WERI-Rb-1 (cell line): ENCODE data around the gene SPRED2.
"Not testable (repeated sequence)": the region's sequence is repeated elsewhere in the genome, so short reads cannot be mapped to it uniquely, and the experiment has no call there.

ENCODE experiments used
- DNase-seq: peaks from one replicate; pipeline ENCODE4 v3.0.0-alpha.2; 2020
- H3K27ac ChIP-seq: fragments of 250-450 bp; sonication (Bioruptor Pico); 2 replicates; pipeline ENCODE4 v1.5.1; 2020; ENCODE audit warnings: mild to moderate bottlenecking, moderate library complexity
- H3K27me3 ChIP-seq: fragments of 250-450 bp; sonication (Bioruptor Pico); 2 replicates; pipeline ENCODE4 v1.5.1; 2021; ENCODE audit warnings: mild to moderate bottlenecking, low read depth, moderate library complexity; ENCODE audit not compliant: insufficient read depth, severe bottlenecking
- H3K36me3 ChIP-seq: fragments of 250-450 bp; sonication (Bioruptor Pico); 2 replicates; pipeline ENCODE4 v1.5.1; 2020; ENCODE audit warnings: mild to moderate bottlenecking, moderate library complexity
- H3K4me3 ChIP-seq: 2 replicates; pipeline ENCODE4 v1.5.1; 2011; ENCODE audit warnings: low read depth, mild to moderate bottlenecking, control low read depth, low read length
- H3K9me3 ChIP-seq: fragments of 250-450 bp; sonication (Bioruptor Pico); 2 replicates; pipeline ENCODE4 v1.5.1; 2021; ENCODE audit warnings: mild to moderate bottlenecking, moderate library complexity; ENCODE audit not compliant: severe bottlenecking
- CTCF ChIP-seq: IDR thresholded peaks from 2 replicates; pipeline ENCODE4 v1.5.1; 2011; ENCODE audit warnings: low read depth, mild to moderate bottlenecking, control low read depth, inconsistent platforms, low read length

The SPRED2 gene

GRCh38 chr2:65319072-65319673, 113.2 kb downstream of the SPRED2 start:
- peaks cover 15% of the 10 kb centered on the region for H3K36me3 ChIP-seq
- no peaks in the 10 kb centered on the region for H3K27me3 ChIP-seq
- H3K9me3 ChIP-seq, result no peaks in the 10 kb centered on the region
- no peak for DNase-seq
- H3K27ac ChIP-seq, result no peak overlapping the region
- H3K4me3 ChIP-seq, result no peak overlapping the region
- TF ChIP-seq CTCF, result no peak

GRCh38 chr2:65317841-65318240, 114.6 kb downstream of the SPRED2 start:
- peaks cover 26% of the 10 kb centered on the region for H3K36me3 ChIP-seq
- H3K4me3 ChIP-seq, result no peak overlapping the region
- TF ChIP-seq CTCF, result no peak
- no peaks in the 10 kb centered on the region for H3K9me3 ChIP-seq
- no peaks in the 10 kb centered on the region for H3K27me3 ChIP-seq
- DNase-seq, result no peak
- H3K27ac ChIP-seq, result no peak overlapping the region

- DNase-seq, H3K9me3 ChIP-seq, H3K4me3 ChIP-seq, H3K27me3 ChIP-seq, H3K27ac ChIP-seq: not testable (repeated sequence)
- H3K36me3 ChIP-seq, result peaks cover 29% of the 10 kb centered on the region
These were observed 115.0 kb downstream of the SPRED2 start for GRCh38 chr2:65317351-65317750.

GRCh38 chr2:65316072-65316471, 116.3 kb downstream of the SPRED2 start:
- no peak for DNase-seq
- no peak overlapping the region for H3K4me3 ChIP-seq
- no peaks in the 10 kb centered on the region for H3K9me3 ChIP-seq
- no peak for TF ChIP-seq CTCF
- H3K27me3 ChIP-seq, result no peaks in the 10 kb centered on the region
- no peak overlapping the region for H3K27ac ChIP-seq
- peaks cover 29% of the 10 kb centered on the region for H3K36me3 ChIP-seq

GRCh38 chr2:65314801-65315441, 117.5 kb downstream of the SPRED2 start:
- TF ChIP-seq CTCF, result no peak
- Histone ChIP-seq H3K4me3 (no peak overlapping the region), H3K36me3 (peaks cover 29% of the 10 kb centered on the region), H3K27me3 (no peaks in the 10 kb centered on the region), H3K9me3 (no peaks in the 10 kb centered on the region), H3K27ac (no peak overlapping the region)
- DNase-seq, result no peak

GRCh38 chr2:65313954-65314256, 118.5 kb downstream of the SPRED2 start:
- Histone ChIP-seq H3K4me3 (no peak overlapping the region), H3K27ac (no peak overlapping the region), H3K27me3 (no peaks in the 10 kb centered on the region), H3K9me3 (no peaks in the 10 kb centered on the region), H3K36me3 (peaks cover 29% of the 10 kb centered on the region)
- no peak for TF ChIP-seq CTCF
- no peak for DNase-seq
